HG03064 (cell line): Measurements from ENCODE around the gene FAM3A.
A peak's percentile ranks its signal among the peaks of the same experiment; 100 is the strongest.

Experiments
- ATAC-seq: cut with Tn5 transposase; IDR thresholded peaks from one replicate; pipeline ENCODE4 v1.9.1; 2021; ENCODE audit warnings: low read depth; ENCODE audit not compliant: unreplicated experiment

FAM3A gene

GRCh38 chrX:154483325-154483724, 32.7 kb downstream of the FAM3A start:
- no peak for ATAC-seq

DNA sequence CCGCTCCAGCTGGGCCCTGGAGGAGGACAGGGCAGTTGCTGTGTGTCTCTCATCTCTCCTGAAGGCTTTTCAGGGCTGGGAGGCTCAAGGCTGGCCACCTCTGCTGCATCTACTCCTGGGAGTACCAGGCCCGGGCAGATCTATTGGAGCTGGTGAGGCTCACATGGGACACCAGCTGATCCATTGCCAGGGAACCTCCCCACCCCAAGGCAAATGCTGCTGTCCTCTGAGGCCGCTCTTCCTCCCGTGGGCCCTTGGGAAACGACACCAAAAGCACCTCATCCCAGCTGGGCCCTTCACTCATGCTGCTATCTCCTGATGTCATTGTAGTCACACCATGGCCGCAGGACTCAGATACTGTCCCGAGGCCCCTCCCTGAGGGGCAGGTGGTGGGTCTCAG, 33.2 kb downstream of the FAM3A start:
- no peak for ATAC-seq

DNA sequence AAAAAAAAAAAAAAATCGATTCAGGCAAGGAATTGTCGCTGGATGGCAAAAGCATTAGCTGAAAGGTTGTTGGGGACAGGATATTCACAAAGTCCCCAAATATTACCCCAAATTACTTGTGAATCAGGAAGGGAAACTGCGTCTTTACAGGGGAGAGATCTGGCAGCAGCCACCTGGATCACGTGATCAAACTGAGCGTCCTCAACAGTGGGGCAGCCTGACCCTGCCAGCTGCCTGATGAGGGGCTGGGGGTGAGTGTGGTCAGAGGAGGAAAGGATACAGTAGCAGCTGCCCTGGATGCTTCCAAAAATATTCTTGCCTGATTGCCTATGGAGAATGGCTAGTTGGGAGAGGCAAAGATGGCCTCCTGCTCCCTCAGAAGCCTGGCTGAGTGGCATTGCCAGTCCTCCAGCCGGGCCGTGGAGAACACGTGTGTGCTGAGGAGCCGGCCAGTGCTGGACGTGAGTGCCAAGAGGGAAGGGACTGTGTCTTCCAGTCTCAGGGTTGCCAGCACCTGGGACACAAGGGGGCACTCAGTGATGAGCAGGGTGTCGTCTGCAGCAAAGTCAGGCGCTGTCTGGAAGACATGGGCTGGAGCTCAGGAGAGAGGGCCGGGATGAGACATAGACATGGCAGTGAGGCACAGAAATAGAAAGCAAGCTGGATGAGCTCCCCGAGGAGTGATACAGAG, 34.0 kb downstream of the FAM3A start:
- no peak for ATAC-seq

GRCh38 chrX:154481195-154481594, 34.8 kb downstream of the FAM3A start:
- no peak for ATAC-seq

DNA sequence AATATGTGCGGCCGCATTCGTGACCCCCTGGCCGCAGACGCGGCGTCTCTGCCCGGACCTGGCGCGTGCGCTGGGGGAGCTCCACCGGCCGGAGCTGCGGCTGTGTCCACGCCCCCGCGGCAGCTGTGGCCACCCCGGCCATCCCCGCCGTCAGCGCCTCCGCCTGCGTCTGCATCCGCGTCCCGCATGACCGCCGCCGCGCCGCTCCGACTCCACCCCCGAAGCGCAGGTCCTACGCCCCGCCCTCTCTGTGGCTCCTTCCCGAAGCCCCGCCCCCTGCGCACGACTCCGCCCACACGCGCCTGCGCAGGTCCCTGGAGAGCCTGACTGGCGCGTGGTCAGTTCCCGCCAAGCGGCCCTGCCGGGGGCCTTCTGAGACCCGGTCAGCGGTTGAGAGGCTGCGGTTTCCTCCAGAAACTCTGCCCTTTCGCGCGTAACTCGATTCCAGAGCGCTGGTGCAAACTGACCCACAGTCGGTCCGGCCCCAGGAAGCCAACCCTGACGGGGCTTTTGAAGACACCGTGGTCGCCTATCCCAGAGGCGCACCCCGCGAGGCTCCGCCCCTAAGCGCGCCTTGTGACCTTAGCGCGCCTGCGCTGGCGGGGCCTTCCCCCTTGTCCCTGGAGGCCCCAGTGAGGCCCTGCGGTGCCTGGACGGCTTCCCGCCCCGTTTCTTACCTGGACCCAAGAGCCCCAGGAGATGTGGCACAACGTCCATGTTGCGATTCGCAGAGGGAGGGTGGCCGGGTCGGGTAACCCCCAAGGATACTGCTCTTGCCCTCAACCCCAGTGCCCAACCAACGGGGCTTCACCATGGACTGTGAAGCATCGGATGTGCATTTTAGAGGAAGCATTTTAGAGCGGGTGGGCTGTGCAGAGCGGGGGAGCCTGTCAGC, 37.1 kb downstream of the FAM3A start, which contains the start of gene LAGE3:
Gene LAGE3, minus strand, starts transcription at position 554 of the 895 bp plus-strand sequence. Its CDS starts 366 bp downstream, at position 188.
- peak; percentile 86 for ATAC-seq

GRCh38 chrX:154477891-154478477, 38.0 kb downstream of the FAM3A start:
- no peak for ATAC-seq

GRCh38 chrX:154476821-154477220, 39.2 kb downstream of the FAM3A start:
- no peak for ATAC-seq

DNA sequence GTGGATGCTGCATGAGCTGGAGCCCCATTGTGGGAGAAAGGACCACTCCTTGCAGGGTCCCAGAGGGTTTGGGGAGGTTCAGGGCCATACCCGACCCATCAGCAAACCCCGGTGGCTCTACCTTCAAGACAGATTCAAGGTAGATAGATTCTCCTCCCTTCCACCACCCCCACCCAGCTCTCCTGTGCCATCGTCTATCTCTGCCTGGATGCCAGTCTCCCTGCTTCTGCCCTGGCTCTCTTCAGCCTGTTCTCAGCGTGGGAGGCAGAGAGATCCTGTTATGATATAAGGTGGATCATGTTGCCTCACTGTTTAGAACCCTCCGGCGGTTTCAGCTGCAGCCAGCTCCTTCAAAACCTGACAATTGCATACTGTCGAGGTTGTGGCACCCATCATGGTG, 42.3 kb downstream of the FAM3A start:
- ATAC-seq = no peak

- no peak for ATAC-seq
These were observed 43.1 kb downstream of the FAM3A start for GRCh38 chrX:154472685-154473632.

GRCh38 chrX:154471839-154472684, 44.0 kb downstream of the FAM3A start:
- ATAC-seq = no peak

DNA sequence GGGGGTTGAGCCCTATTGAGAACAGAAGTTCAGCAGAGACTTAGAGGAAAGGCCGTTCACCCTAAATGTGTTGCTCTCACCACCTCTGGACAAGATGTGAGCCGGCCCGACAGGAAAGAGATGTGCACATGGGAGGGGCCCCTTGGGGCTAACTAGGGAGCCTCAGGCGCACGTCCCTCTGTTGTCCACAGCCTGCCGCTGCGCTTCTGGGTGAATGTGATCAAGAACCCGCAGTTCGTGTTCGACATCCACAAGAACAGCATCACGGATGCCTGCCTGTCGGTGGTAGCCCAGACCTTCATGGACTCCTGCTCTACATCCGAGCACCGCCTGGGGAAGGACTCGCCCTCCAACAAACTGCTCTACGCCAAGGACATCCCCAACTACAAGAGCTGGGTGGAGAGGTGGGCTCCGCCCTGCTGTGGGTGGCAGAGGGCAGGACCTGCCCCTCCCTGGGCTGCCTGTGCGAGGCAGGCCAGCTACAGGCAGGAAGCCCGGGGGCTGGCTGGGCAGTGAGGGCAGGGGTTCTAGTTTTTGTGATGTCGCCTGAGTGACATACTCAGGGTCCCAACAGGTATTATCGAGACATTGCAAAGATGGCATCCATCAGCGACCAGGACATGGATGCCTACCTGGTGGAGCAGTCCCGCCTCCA, 45.0 kb downstream of the FAM3A start:
- no peak for ATAC-seq

GRCh38 chrX:154470434-154470833, 45.6 kb downstream of the FAM3A start:
- no peak for ATAC-seq

GRCh38 chrX:154469880-154470279, 46.2 kb downstream of the FAM3A start:
- no peak for ATAC-seq

DNA sequence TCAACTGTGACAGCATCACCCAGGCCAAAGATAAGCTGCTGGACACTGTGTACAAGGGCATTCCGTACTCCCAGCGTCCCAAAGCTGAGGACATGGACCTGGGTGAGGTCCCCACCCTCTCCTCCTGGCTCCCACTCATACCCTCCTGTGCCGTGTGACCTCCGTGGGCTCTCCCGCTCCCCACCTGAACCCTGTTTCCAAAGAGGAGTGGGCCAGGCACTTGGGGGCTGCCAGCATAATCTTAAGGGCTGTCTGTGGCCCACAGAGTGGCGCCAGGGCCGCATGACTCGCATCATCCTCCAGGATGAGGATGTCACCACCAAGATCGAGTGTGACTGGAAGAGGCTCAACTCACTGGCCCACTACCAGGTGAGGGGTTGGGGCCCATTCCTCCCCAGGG, 46.9 kb downstream of the FAM3A start:
- no peak for ATAC-seq

- ATAC-seq = no peak
These were observed 47.8 kb downstream of the FAM3A start for GRCh38 chrX:154468217-154468616.

- no peak for ATAC-seq
These were observed 48.5 kb downstream of the FAM3A start for GRCh38 chrX:154467556-154467955.

DNA sequence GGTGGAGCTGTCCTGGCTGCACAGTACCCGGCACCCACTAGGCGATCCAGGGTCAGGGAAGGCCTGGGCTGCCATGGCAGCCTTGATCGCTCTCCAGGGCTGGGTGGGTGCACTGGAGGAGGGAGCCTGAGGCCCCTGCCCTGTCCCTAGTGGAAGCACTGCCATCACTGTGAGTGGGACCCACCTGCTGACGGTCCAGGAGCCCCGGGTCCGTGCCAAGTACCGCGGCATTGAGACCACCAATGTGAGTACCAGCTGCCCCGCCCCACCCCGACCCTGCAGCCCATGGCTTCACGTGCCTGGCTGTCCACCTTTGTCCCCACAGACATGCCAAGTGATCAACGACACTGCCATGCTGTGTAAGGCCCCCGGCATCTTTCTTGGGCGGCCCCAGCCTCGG, 49.1 kb downstream of the FAM3A start:
- no peak for ATAC-seq

GRCh38 chrX:154466036-154466435, 50.0 kb downstream of the FAM3A start:
- ATAC-seq = no peak

- ATAC-seq = no peak
These were observed 50.4 kb downstream of the FAM3A start for GRCh38 chrX:154465601-154466000.
